ENCODE data around the gene ATG5. TPM values are rescaled to one million over a fixed set of nuclear protein-coding genes. Genes with fewer than 3 reads are reported as not detected.

Gene ATG5
- polyA plus RNA-seq, 3 donors = 15.0 to 31.4 (median 29.9) TPM

- Histone ChIP-seq H3K79me2 (ENCODE audit: insufficient read depth, low read length) (no peaks in the 10 kb centered on the region), H2AFZ (ENCODE audit: insufficient read depth, low read depth, low read length, poor library complexity, severe bottlenecking) (no peak overlapping the region), H3K9me3 (replicated peaks in 1 of 2; ENCODE audit: control insufficient read depth in 1 of 2, insufficient read depth in 1 of 2, low read length in 2 of 2) (no peaks in the 10 kb centered on the region), H4K20me1 (ENCODE audit: insufficient read depth, low read length) (no peaks in the 10 kb centered on the region), H3K27me3 (ENCODE audit: control insufficient read depth in 2 of 2, insufficient read depth in 2 of 2, low read length in 2 of 2) (no peaks in the 10 kb centered on the region), H3K4me1 (ENCODE audit: control insufficient read depth in 1 of 2, insufficient read depth in 2 of 2, low read length in 2 of 2) (no peaks in the 10 kb centered on the region), H3K9ac (ENCODE audit: insufficient read depth, low read length, poor library complexity, severe bottlenecking) (no peak overlapping the region), H3K4me2 (replicated peaks; ENCODE audit: extremely low read depth, low read length, poor library complexity, severe bottlenecking) (no peak overlapping the region), H3K36me3 (replicated peaks in 1 of 2; ENCODE audit: control insufficient read depth in 1 of 2, insufficient read depth in 2 of 2, low read length in 2 of 2) (peaks cover 0 to 8% of the 10 kb centered on the region in 2 donors), H3K4me3 (replicated peaks in 1 of 3; ENCODE audit: low read depth in 2 of 3, low read length in 3 of 3) (no peak overlapping the region), H3K27ac (ENCODE audit: low read depth in 1 of 2, low read length in 2 of 2) (no peak overlapping the region)
- intact Hi-C loops (cut with micrococcal nuclease) = no loop called here
- no peak for DNase-seq
- Mint-ChIP-seq H3K27me3 (ENCODE audit: low read depth in 3 of 3) (peaks cover 0 to 2% (median 0%) of the 10 kb centered on the region in 3 donors), H3K36me3 (peaks cover 33 to 39% of the 10 kb centered on the region in 2 donors), H3K27ac (no peak overlapping the region), H3K4me1 (peaks cover 5% of the 10 kb centered on the region), H3K4me3 (no peak overlapping the region), H3K9me3 (peaks cover 0 to 5% (median 2%) of the 10 kb centered on the region in 7 donors)
- no peak for TF ChIP-seq CTCF (IDR thresholded peaks at IDR 0.05)
- no CpG with 5 or more reads among the region's 1 CpG for WGBS (ENCODE audit: insufficient coverage)
These were observed 118.7 kb downstream of the ATG5 start for GRCh38 chr6:106206905-106207304.

- no peak overlapping the region for H3K4me2 ChIP-seq (replicated peaks; ENCODE audit: extremely low read depth, low read length, poor library complexity, severe bottlenecking)
- intact Hi-C loops (cut with micrococcal nuclease) = no loop called here
- peaks cover 44 to 47% of the 10 kb centered on the region in 2 donors for H3K36me3 Mint-ChIP-seq
These were observed 120.6 kb downstream of the ATG5 start for GRCh38 chr6:106204961-106205360.

More at GRCh38 chr6:106204961-106205360, 120.6 kb downstream of the ATG5 start:
- H3K27me3 ChIP-seq (ENCODE audit: control insufficient read depth in 2 of 2, insufficient read depth in 2 of 2, low read length in 2 of 2) = no peaks in the 10 kb centered on the region
- H3K9ac ChIP-seq (ENCODE audit: insufficient read depth, low read length, poor library complexity, severe bottlenecking) = no peak overlapping the region
- peaks cover 0 to 2% (median 2%) of the 10 kb centered on the region in 3 donors for H3K27me3 Mint-ChIP-seq (ENCODE audit: low read depth in 3 of 3)
- H3K9me3 ChIP-seq (replicated peaks in 1 of 2; ENCODE audit: control insufficient read depth in 1 of 2, insufficient read depth in 1 of 2, low read length in 2 of 2) = no peaks in the 10 kb centered on the region
- H3K36me3 ChIP-seq (replicated peaks in 1 of 2; ENCODE audit: control insufficient read depth in 1 of 2, insufficient read depth in 2 of 2, low read length in 2 of 2) = peaks cover 12 to 23% of the 10 kb centered on the region in 2 donors
- H3K79me2 ChIP-seq (ENCODE audit: insufficient read depth, low read length) = no peaks in the 10 kb centered on the region
- DNase-seq = no peak
- TF ChIP-seq CTCF (IDR thresholded peaks at IDR 0.05) = no peak
- H3K4me3 Mint-ChIP-seq = no peak overlapping the region
- H3K27ac ChIP-seq (ENCODE audit: low read depth in 1 of 2, low read length in 2 of 2) = no peak overlapping the region
- no peak overlapping the region for H2AFZ ChIP-seq (ENCODE audit: insufficient read depth, low read depth, low read length, poor library complexity, severe bottlenecking)
- H3K27ac Mint-ChIP-seq = no peak overlapping the region
- H3K9me3 Mint-ChIP-seq = peaks cover 0 to 5% (median 2%) of the 10 kb centered on the region in 7 donors
- H3K4me1 ChIP-seq (ENCODE audit: control insufficient read depth in 1 of 2, insufficient read depth in 2 of 2, low read length in 2 of 2) = no peaks in the 10 kb centered on the region
- H4K20me1 ChIP-seq (ENCODE audit: insufficient read depth, low read length) = no peaks in the 10 kb centered on the region
- peaks cover 9% of the 10 kb centered on the region for H3K4me1 Mint-ChIP-seq
- WGBS (ENCODE audit: insufficient coverage) = 100% methylated on average over 1 of the region's 2 CpGs
- no peak overlapping the region for H3K4me3 ChIP-seq (replicated peaks in 1 of 3; ENCODE audit: low read depth in 2 of 3, low read length in 3 of 3)

Data from CD14-positive monocyte (primary cell).